H1 (cell line): ENCODE results near the gene CORIN. TPM values are rescaled to one million over a fixed set of nuclear protein-coding genes. Genes with fewer than 3 reads are reported as not detected.

Source experiments
- CTCF ChIA-PET: fragments of 300-600 bp; sonication (Branson Sonifier 250); formaldehyde crosslinking; loops from one replicate; lab custom pipeline; 2021; ENCODE audit not compliant: partially characterized antibody; lab: Charles Lee
- POLR2A ChIA-PET: fragments of 300-600 bp; sonication (Branson Sonifier 250); formaldehyde crosslinking; loops from one replicate; lab custom pipeline; 2021; ENCODE audit warnings: inconsistent platforms; ENCODE audit not compliant: partially characterized antibody; lab: Charles Lee
- DNase-seq, 2 experiments: peaks; one replicate each; pipeline versions ENCODE4 v3.0.0 to v3.0.0-alpha.2; 2010 to 2022; ENCODE audit warnings: low spot score in 2 of 2, low read depth in 1 of 2, mixed read lengths in 1 of 2
- FAIRE-seq: peaks from 2 replicates; lab custom pipeline; 2011; peaks lifted over from hg19 to GRCh38; lab: Jason Lieb, UNC
- H2AFZ ChIP-seq: 2 replicates; pipeline ENCODE4 v1.8.1; 2012; ENCODE audit warnings: low read length, inconsistent platforms
- H2AK5ac ChIP-seq: 2 replicates; pipeline ENCODE4 v1.6.1; 2013; ENCODE audit warnings: low read depth, low read length
- H2BK120ac ChIP-seq: replicated peaks from 2 replicates; pipeline ENCODE3; 2013; ENCODE audit warnings: low read depth, low read length, inconsistent platforms
- H2BK12ac ChIP-seq: 2 replicates; pipeline ENCODE4 v1.6.1; 2013; ENCODE audit warnings: low read depth, low read length
- H2BK15ac ChIP-seq: 2 replicates; pipeline ENCODE4 v1.6.1; 2013; ENCODE audit warnings: low read length
- H2BK20ac ChIP-seq: 2 replicates; pipeline ENCODE4 v1.6.1; 2013; ENCODE audit warnings: low read length
- H2BK5ac ChIP-seq: 2 replicates; pipeline ENCODE4 v1.6.1; 2013; ENCODE audit warnings: low read depth, low read length
- H3K14ac ChIP-seq: 2 replicates; pipeline ENCODE4 v1.6.1; 2013; ENCODE audit warnings: inconsistent platforms; ENCODE audit not compliant: insufficient read length
- H3K18ac ChIP-seq: 2 replicates; pipeline ENCODE4 v1.6.1; 2013; ENCODE audit warnings: low read length; ENCODE audit errors: extremely low read depth
- H3K23ac ChIP-seq: 2 replicates; pipeline ENCODE4 v1.6.1; 2013; ENCODE audit warnings: inconsistent platforms; ENCODE audit not compliant: insufficient read length
- H3K23me2 ChIP-seq: 2 replicates; pipeline ENCODE4 v1.6.1; 2013; ENCODE audit warnings: low read depth, low read length
- H3K27ac ChIP-seq: 2 replicates; pipeline ENCODE4 v1.6.1; 2011; ENCODE audit warnings: low read depth, low read length, inconsistent platforms
- H3K27me3 ChIP-seq, 4 experiments: replicated peaks in 1 of 4; 1 replicate in 1 of 4; 2 replicates in 3 of 4; pipeline versions ENCODE4 v1.6.1 to v1.8.1; 2011 to 2013; ENCODE audit warnings: low read length in 3 of 4, mild to moderate bottlenecking in 3 of 4, inconsistent platforms in 2 of 4, mixed read lengths in 2 of 4, moderate library complexity in 1 of 4; ENCODE audit not compliant: control insufficient read depth in 3 of 4, insufficient read depth in 3 of 4; ENCODE audit errors: extremely low read depth in 1 of 4
- H3K36me3 ChIP-seq, 4 experiments: 2 replicates each; pipeline versions ENCODE4 v1.6.1 to v1.8.1; 2011 to 2013; ENCODE audit warnings: mild to moderate bottlenecking in 4 of 4, low read length in 3 of 4, moderate library complexity in 2 of 4, control low read depth in 1 of 4, inconsistent platforms in 1 of 4; ENCODE audit not compliant: insufficient read depth in 4 of 4, control insufficient read depth in 2 of 4
- H3K4ac ChIP-seq: replicated peaks from 2 replicates; pipeline ENCODE3; 2013; ENCODE audit warnings: low read length, low read depth, mixed read lengths, inconsistent platforms; ENCODE audit not compliant: insufficient read length
- H3K4me1 ChIP-seq, 4 experiments: replicated peaks in 1 of 4; 1 replicate in 1 of 4; 2 replicates in 3 of 4; pipeline versions ENCODE4 v1.6.1 to v1.8.1; 2011 to 2013; ENCODE audit warnings: low read length in 3 of 4, inconsistent platforms in 2 of 4, mixed read lengths in 1 of 4; ENCODE audit not compliant: insufficient read depth in 4 of 4, control insufficient read depth in 3 of 4
- H3K4me2 ChIP-seq, 2 experiments: 2 replicates each; pipeline versions ENCODE4 v1.6.1 to v1.8.1; 2011 to 2013; ENCODE audit warnings: low read depth in 2 of 2, low read length in 2 of 2, control low read depth in 1 of 2, inconsistent platforms in 1 of 2, mild to moderate bottlenecking in 1 of 2; ENCODE audit not compliant: insufficient read depth in 1 of 2
- H3K4me3 ChIP-seq, 4 experiments: fragments of 200-600, 300-600 bp in 1 of 4; sonication (generic), shearing (Covaris generic), sonication (Bioruptor Twin) in 1 of 4; 2 replicates each; pipeline versions ENCODE4 v1.5.1 to v1.8.1; 2011 to 2016; ENCODE audit warnings: low read length in 4 of 4, low read depth in 3 of 4, control low read depth in 2 of 4, inconsistent platforms in 2 of 4, mild to moderate bottlenecking in 2 of 4, mixed read lengths in 1 of 4, moderate library complexity in 1 of 4; ENCODE audit not compliant: insufficient read depth in 2 of 4; ENCODE audit errors: extremely low read depth in 1 of 4
- H3K56ac ChIP-seq: replicated peaks from 2 replicates; pipeline ENCODE3; 2013; ENCODE audit warnings: low read depth, mild to moderate bottlenecking, mixed read lengths, low read length, inconsistent platforms; ENCODE audit not compliant: insufficient read length
- H3K79me1 ChIP-seq: 2 replicates; pipeline ENCODE4 v1.6.1; 2013; ENCODE audit warnings: low read depth, low read length, control low read depth
- H3K79me2 ChIP-seq, 2 experiments: 2 replicates each; pipeline versions ENCODE4 v1.6.1 to v1.8.1; 2012 to 2013; ENCODE audit warnings: low read length in 2 of 2, mild to moderate bottlenecking in 2 of 2, inconsistent platforms in 1 of 2; ENCODE audit not compliant: insufficient read depth in 2 of 2, control insufficient read depth in 1 of 2
- H3K9ac ChIP-seq, 4 experiments: replicated peaks in 1 of 4; 1 replicate in 1 of 4; 2 replicates in 3 of 4; pipeline versions ENCODE4 v1.6.1 to v1.8.1; 2011 to 2013; ENCODE audit warnings: low read depth in 3 of 4, low read length in 3 of 4, control low read depth in 2 of 4, mild to moderate bottlenecking in 2 of 4, moderate library complexity in 2 of 4, inconsistent platforms in 1 of 4; ENCODE audit errors: extremely low read depth in 1 of 4
- H3K9me3 ChIP-seq, 2 experiments: 2 replicates each; pipeline versions ENCODE4 v1.6.1 to v1.8.1; 2012 to 2013; ENCODE audit warnings: mild to moderate bottlenecking in 2 of 2, moderate library complexity in 2 of 2, control low read depth in 1 of 2, inconsistent platforms in 1 of 2, low read depth in 1 of 2, low read length in 1 of 2, mixed read lengths in 1 of 2; ENCODE audit not compliant: insufficient read depth in 2 of 2
- H4K20me1 ChIP-seq, 2 experiments: replicated peaks in 1 of 2; 2 replicates each; pipeline versions ENCODE3 to v1.8.1; 2011 to 2013; ENCODE audit warnings: inconsistent platforms in 2 of 2, low read length in 2 of 2, mild to moderate bottlenecking in 1 of 2; ENCODE audit not compliant: insufficient read depth in 2 of 2, control insufficient read depth in 1 of 2
- H4K5ac ChIP-seq: 2 replicates; pipeline ENCODE4 v1.6.1; 2013; ENCODE audit warnings: low read length, low read depth, mixed read lengths, inconsistent platforms; ENCODE audit not compliant: insufficient read length
- H4K8ac ChIP-seq: 2 replicates; pipeline ENCODE4 v1.8.0; 2013; ENCODE audit warnings: mild to moderate bottlenecking, moderate library complexity, low read length, inconsistent platforms; ENCODE audit not compliant: insufficient read depth; ENCODE audit errors: extremely low read depth
- H4K91ac ChIP-seq: replicated peaks from 2 replicates; pipeline ENCODE3; 2013; ENCODE audit warnings: low read length, mixed read lengths, inconsistent platforms; ENCODE audit not compliant: insufficient read length
- ATF3 ChIP-seq: IDR thresholded peaks from 2 replicates; pipeline ENCODE4 v1.6.1; 2011; ENCODE audit warnings: low read depth, mild to moderate bottlenecking, low read length; ENCODE audit not compliant: insufficient read depth
- BRCA1 ChIP-seq: IDR thresholded peaks from 2 replicates; pipeline ENCODE4 v1.6.1; 2012; ENCODE audit warnings: low read depth, low read length, improper control_type of control experiment
- CBX5 ChIP-seq: fragments of 300-800, 300-1000 bp; sonication (generic); IDR thresholded peaks from 2 replicates; pipeline ENCODE4 v1.7.1; 2016; ENCODE audit warnings: antibody characterized with exemption, low read length, low read depth
- EGR1 ChIP-seq: IDR thresholded peaks from 2 replicates; pipeline ENCODE4 v1.6.1; 2011; ENCODE audit warnings: low read depth, low read length, borderline replicate concordance
- KDM1A ChIP-seq: fragments of 200-600, 300-600 bp; sonication (generic); IDR thresholded peaks from 2 replicates; pipeline ENCODE4 v1.7.1; 2016; ENCODE audit warnings: mild to moderate bottlenecking, low read length, borderline replicate concordance
- KDM4A ChIP-seq: IDR thresholded peaks from one replicate; pipeline ENCODE4 v1.7.1; 2012; ENCODE audit warnings: low read depth, mild to moderate bottlenecking, moderate library complexity, low read length, inconsistent platforms; ENCODE audit not compliant: severe bottlenecking
- MAFK ChIP-seq: IDR thresholded peaks from 2 replicates; pipeline ENCODE4 v1.6.1; 2012; ENCODE audit warnings: low read depth, mild to moderate bottlenecking, improper control_type of control experiment, low read length
- POLR2AphosphoS5 ChIP-seq: IDR thresholded peaks from 2 replicates; pipeline ENCODE4 v1.6.1; 2011; ENCODE audit warnings: low read depth, low read length
- POU5F1 ChIP-seq: IDR thresholded peaks from 2 replicates; pipeline ENCODE4 v1.6.1; 2011; ENCODE audit warnings: low read depth, mild to moderate bottlenecking, low read length, moderate library complexity
- SAP30 ChIP-seq: fragments of 300-600 bp; sonication (generic); IDR thresholded peaks from 2 replicates; pipeline ENCODE4 v1.7.1; 2012; ENCODE audit warnings: low read length, moderate library complexity, mild to moderate bottlenecking, inconsistent platforms; ENCODE audit not compliant: insufficient read depth, insufficient replicate concordance
- SIN3A ChIP-seq, 2 experiments: IDR thresholded peaks in 1 of 2; conservative IDR thresholded peaks in 1 of 2; 2 replicates each; pipeline ENCODE4 v1.6.1; 2011 to 2012; ENCODE audit warnings: low read length in 2 of 2, improper control_type of control experiment in 1 of 2, low read depth in 1 of 2, mild to moderate bottlenecking in 1 of 2
- SIX5 ChIP-seq: IDR thresholded peaks from 2 replicates; pipeline ENCODE4 v1.6.1; 2011; ENCODE audit warnings: mild to moderate bottlenecking, low read depth, low read length
- SP1 ChIP-seq: IDR thresholded peaks from 2 replicates; pipeline ENCODE4 v1.6.1; 2011; ENCODE audit warnings: low read depth, low read length
- TAF7 ChIP-seq: optimal IDR thresholded peaks from 2 replicates; pipeline ENCODE3; 2011; ENCODE audit warnings: low read depth, mild to moderate bottlenecking, inconsistent platforms, low read length, moderate library complexity, borderline replicate concordance
- TBP ChIP-seq: IDR thresholded peaks from 2 replicates; pipeline ENCODE4 v1.6.1; 2011; ENCODE audit warnings: low read depth, low read length, improper control_type of control experiment
- TEAD4 ChIP-seq: IDR thresholded peaks from 2 replicates; pipeline ENCODE4 v1.6.1; 2012; ENCODE audit warnings: low read depth, low read length, inconsistent platforms, mixed read lengths
- polyA plus RNA-seq, 7 experiments: library from polyadenylated mRNA; depleted of rRNA in 3 of 7; stranded (reverse) in 5 of 7; unstranded in 2 of 7; fragments of >200 nt in 5 of 7; fragments of 200-250 nt in 2 of 7; gene quantifications; 1 replicate in 5 of 7; 2 replicates in 1 of 7; 4 replicates in 1 of 7; pipeline versions ENCODE4 v1.2.1 to v1.2.3, GENCODE V29; 2011 to 2013; ENCODE audit warnings: missing spikeins in 2 of 7, mixed read lengths in 2 of 7
- total RNA-seq: library from RNA; stranded (reverse); fragmentation: NEBNext Ultra II Directional; extraction: Animal tissue kit (Norgen Biotek cat#: 25700); gene quantifications from 2 replicates; pipeline ENCODE4 v1.2.1, GENCODE V29; 2021

CORIN gene
- total and polyA plus RNA-seq, 2 of the 8 experiments (the other 6 are each of a cell fraction or from before 2014, with no cell fraction given): 0.09 to 0.32 TPM

- FAIRE-seq (no peak), DNase-seq (no peak)
- no peaks in the 10 kb centered on the region for H3K79me1 ChIP-seq
- no peak overlapping the region for H4K91ac ChIP-seq
- no peak overlapping the region for H3K27ac ChIP-seq
- H3K4me3 ChIP-seq: no peak overlapping the region
- no peaks in the 10 kb centered on the region for H3K79me2 ChIP-seq
- no peak overlapping the region for H3K9ac ChIP-seq
- TF ChIP-seq POU5F1 (no peak), CBX5 (no peak), BRCA1 (no peak), TBP (no peak), KDM4A (no peak), ATF3 (no peak), TEAD4 (no peak), SP1 (no peak), MAFK (no peak), EGR1 (no peak), SIN3A (conservative IDR thresholded peaks at IDR 0.05 in 1 of 2, IDR thresholded peaks at IDR 0.05 in 1 of 2; ENCODE audit: low read depth in 1 of 2, low read length in 2 of 2) (no peak), TAF7 (no peak), KDM1A (no peak), POLR2AphosphoS5 (no peak), SIX5 (no peak), SAP30 (no peak)
- no peaks in the 10 kb centered on the region for H3K9me3 ChIP-seq
- no peaks in the 10 kb centered on the region for H3K27me3 ChIP-seq
- H2BK5ac ChIP-seq: no peak overlapping the region
- H3K23ac ChIP-seq: no peak overlapping the region
- H3K4me2 ChIP-seq: no peak overlapping the region
- CTCF ChIA-PET: interaction anchor here (1.3 to 1.6 kb wide), 3 partner anchors 10 to 141 kb away, joined by 3 to 12 read pairs (median 7); no protein-coding TSS in a partner anchor
- POLR2A ChIA-PET: no interaction called here
- no peak overlapping the region for H3K14ac ChIP-seq
- H2AFZ ChIP-seq: no peak overlapping the region
- no peak overlapping the region for H2BK20ac ChIP-seq
- H3K4me1 ChIP-seq: no peaks in the 10 kb centered on the region; a peak in 1 of 7 replicates
- no peak overlapping the region for H2BK12ac ChIP-seq
- H3K36me3 ChIP-seq: no peaks in the 10 kb centered on the region
- H4K20me1 ChIP-seq: no peaks in the 10 kb centered on the region
- no peak overlapping the region for H3K56ac ChIP-seq
- H2BK120ac ChIP-seq: no peak overlapping the region
- no peak overlapping the region for H4K5ac ChIP-seq
- no peak overlapping the region for H3K18ac ChIP-seq
- no peaks in the 10 kb centered on the region for H3K23me2 ChIP-seq
- H2BK15ac ChIP-seq: no peak overlapping the region
- no peak overlapping the region for H2AK5ac ChIP-seq
- H4K8ac ChIP-seq: no peak overlapping the region
- no peak overlapping the region for H3K4ac ChIP-seq
Observed at GRCh38 chr4:47829438-47829837, 8.4 kb downstream of the CORIN start.
